HG02610 (cell line): ENCODE results near the gene LRRC31.

Experiments
- ATAC-seq: cut with Tn5 transposase; IDR thresholded peaks from one replicate; pipeline ENCODE4 v1.9.1; 2021; ENCODE audit warnings: mild to moderate bottlenecking, moderate library complexity; ENCODE audit not compliant: unreplicated experiment

LRRC31 gene

DNA sequence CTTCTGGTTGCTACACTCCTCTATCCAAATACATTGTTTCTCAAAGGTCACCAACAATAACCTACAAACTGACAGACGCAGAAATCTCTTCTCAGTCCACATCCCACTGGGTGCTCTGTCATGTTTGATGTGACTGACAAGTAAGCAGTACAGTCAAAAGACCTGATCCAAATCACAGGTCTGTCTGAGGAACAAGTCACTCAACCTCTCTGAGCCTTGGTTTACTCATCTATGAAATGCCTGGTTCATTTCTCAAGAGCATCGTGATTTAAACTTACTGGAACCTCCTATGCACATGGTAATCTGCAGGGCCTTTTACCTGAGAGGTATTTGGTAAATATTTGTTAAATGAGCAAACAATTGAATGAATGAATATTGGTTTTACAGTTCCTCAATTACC is 5.5 kb downstream of the LRRC31 start:
- ATAC-seq: no peak

DNA sequence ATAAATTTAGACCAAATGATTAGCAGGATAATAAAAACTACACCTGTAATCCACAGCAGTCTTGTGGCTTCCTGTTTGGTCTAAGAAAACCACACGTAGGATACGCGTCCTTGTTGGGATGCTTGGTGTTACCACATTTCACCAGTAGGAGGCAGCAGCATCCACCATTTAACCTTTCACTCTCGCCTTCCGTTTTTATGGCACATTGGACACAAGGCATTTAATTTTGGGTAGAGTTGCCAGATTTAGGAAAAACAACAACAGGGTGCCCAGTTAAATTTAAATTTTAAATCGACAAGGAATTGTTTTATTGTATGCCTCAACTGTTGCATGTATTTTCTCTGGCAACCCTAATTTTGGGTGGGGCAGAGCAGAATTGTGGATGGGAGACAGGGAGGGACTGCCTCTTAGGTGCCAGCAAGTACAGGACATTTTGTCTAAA is 6.3 kb downstream of the LRRC31 start:
- peak; percentile 59 for ATAC-seq

DNA sequence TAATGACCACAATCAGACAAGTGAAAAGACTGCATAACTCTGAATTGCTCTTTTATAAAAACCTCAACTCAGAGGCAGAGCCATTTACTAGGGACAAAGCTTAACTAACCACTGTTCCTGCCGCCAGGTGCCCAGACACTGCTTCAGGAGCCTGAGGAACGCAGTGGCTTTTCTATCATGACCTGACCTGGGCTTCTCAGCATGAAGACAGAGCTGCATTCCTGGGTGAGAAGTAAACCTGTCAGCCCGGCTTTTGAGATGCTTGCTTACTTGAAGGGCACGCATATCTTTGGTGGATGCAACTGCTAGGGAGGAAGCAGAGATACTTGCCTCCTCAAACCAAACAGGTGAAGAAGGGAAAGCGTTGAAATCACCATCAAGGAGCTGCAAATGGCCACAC is 7.9 kb downstream of the LRRC31 start:
- no peak for ATAC-seq

DNA sequence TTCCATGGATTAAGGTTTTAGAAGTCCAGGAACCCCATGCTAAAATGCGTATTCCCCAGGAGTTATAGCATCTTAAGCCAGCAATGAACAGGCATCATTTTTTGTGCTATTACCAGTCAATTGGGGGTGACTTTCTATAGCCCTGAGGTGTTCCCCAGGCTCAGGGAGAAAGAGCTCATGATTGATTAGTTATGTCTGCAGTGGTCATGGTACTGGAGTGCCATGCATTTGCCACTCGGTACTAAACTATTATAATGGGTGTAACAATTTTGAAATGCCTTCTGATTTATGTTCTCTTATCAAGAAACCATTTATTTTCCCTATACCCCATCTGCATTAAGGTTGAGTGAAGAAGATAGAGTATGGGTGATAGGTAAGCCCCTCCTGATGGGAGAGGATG is 11.9 kb downstream of the LRRC31 start:
- no peak for ATAC-seq

DNA sequence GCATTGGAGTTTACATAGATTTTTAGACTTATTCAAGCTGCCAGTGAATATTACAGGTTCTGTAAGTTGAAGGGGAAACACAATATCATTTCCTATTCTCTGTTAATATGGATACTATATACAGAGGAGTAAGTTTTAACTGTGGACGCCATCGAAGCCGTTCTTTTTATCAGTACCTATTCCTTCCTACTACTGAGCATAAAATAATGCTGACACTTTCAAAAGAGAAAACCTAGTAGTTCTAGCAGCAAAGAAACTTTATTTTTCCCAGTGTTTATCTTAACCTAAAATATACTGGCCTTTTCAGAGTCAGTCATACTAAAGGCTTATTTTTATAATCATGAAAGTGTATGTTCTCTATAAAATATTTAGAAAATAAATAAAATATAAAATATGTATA is 14.2 kb downstream of the LRRC31 start:
- no peak for ATAC-seq

DNA sequence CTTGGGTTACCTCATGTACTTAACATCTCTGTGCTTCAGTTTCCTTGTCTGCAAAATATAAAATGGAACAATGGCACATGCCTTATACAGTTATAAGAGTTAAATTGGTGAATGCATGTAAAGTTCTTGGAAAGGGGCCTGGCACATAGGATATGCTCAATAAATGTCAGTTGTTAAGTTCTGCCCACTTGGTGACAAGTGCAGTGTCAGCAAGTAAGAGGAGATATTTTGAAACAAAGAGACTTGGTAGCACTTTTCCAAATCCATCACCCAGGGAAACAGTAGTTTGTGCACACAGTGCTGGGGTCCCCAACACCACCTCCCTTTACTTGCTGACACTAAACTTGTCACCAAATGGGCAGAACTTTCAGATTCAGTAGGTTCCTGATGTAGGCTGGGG is 19.1 kb downstream of the LRRC31 start:
- no peak for ATAC-seq

DNA sequence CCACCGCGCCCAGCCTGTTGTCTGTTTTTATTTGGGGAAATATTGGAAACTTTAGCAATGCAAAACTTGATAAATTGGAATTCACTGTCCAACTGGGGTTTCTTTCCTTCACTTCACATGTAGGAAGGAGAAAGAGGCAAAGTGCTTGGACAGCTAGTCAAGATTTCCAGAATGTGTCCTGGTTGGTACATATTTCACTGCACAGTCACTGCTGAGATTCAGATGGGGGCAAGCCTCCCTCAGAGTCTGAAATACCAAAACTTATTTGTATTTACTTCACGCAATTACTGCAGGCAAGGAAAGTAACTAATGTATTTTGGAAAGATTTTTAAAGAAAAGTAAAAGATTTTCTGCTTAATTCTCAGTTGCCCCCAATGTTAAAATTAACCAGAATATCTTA is 21.0 kb downstream of the LRRC31 start:
- no peak for ATAC-seq

DNA sequence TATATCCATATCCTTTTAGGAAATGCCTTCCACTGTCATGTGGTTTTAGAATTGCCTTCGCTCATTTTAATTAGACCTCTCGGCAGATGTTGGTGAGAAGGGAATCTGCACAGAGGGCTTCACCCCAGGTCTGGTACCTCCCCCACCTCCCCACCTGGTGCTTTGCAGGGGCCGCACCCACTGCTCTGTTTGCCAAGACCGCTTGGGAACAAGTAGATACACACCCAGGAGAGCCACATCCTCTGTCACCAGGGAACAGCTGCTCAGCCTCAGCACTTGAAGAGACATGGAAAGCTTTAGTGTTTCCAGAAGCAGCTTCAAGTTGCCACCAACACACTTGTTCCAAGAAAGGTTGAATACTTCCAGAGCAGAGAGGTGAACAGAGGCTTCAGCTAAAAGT is 21.8 kb downstream of the LRRC31 start:
- ATAC-seq: no peak

DNA sequence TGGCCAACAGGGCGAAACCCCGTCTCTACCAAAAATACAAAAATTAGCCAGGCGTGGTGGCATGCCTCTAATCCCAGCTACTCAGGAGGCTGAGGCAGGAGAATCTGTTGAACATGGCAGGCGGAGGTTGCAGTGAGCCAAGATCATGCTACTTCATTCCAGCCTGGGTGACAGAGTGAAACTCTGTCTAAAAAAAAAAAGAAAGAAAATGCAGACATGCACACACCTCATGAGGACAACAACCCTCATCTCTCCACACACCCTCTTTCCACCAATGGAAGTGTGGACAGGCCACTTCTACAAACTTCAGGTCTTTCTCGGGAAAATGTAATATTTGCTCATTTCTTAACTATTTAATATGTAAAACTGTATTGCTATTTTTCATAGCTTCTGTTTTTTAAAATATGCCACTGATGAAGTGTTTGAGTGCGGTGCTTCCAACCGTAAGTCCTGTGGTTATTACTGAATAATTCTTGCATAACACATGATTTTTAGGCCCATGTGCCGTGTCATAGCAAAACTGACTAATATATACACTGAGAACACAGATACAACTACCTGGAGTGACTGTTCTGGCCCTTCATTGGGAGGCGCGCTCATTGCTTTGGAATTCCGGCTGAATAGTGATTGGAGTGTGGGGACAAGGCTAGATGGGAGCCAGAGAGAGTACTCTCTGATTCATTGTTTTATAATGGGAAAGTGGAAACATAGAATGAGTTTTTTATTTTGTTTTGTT is 23.1 kb downstream of the LRRC31 start:
- ATAC-seq: peak; percentile 100

DNA sequence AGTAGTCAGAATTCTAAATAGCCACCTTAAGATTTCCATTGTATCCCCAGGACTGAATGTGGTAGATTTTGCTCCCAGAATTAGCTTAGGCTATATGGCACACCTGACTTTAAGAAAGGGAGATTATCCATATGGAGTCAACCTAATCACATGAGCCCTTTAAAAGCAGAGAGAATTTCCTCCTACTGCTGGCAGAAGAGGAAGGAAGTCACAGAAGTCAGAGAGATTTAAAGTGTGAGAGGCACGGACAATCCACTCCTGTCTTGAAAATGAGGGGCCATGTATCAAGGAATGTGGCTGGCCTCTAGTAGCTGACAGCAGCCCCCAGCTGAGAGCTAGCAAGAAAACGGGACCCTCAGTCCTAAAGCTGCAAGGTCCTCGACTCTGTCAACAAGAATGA is 26.8 kb downstream of the LRRC31 start:
- ATAC-seq: no peak

DNA sequence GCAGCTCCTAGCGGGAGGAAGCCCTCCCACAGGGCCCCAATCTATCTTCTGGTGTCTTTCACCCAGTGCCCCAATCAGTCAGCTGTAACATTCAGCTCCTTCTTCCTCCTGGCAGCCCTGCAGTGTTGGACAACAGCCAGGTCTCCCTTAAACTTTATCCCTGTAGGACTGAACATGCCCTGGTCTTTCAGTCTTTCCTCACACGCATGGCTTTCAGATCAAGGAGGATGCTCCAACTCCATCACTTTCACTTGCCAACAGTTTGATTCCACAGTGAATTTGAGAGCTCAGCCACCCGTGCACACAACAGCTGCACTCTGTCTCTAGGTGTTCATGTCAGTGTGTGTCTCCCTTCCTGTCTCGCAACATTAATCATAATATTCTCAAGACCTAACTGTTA is 28.6 kb downstream of the LRRC31 start:
- peak; percentile 79 for ATAC-seq

DNA sequence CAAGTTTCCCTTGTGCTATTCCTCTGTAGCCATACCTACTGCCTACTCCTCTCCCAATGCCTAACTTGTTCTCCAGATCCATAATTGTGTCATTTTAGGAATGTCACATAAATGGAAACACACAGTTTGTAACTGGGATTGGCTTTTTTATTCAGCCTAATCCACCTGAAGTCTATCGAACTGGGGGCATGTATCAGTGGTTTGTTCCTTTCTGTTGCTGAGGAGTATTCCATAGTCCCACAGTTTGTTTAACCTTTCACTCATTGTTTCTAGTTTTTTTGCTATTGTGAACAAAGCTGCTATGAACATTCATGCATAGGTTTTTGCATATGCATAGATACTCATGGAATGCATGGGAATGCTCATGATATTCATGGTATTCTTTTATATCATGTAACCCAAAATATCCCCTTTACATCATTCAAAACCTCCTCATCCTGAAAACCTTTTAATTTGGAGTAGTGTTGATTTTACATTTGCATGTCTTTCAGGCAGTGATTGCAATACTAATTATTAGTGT is 31.2 kb downstream of the LRRC31 start:
- no peak for ATAC-seq

DNA sequence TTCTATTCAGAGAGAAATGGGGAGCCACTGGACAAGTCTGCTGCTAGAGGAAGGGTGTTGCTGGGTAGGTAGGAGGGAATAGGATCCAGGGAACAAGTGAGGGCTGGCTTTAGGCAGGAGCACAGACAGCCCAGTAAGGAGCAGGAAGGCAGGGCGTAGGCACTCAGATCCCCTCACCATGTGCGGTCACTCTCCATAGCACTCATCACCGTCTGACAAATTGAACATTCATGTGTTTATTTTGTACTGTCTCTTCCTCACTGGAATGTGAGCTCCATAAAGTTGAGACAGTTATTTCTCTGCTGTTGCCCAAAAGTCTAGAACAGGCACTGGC is 32.8 kb downstream of the LRRC31 start:
- no peak for ATAC-seq

DNA sequence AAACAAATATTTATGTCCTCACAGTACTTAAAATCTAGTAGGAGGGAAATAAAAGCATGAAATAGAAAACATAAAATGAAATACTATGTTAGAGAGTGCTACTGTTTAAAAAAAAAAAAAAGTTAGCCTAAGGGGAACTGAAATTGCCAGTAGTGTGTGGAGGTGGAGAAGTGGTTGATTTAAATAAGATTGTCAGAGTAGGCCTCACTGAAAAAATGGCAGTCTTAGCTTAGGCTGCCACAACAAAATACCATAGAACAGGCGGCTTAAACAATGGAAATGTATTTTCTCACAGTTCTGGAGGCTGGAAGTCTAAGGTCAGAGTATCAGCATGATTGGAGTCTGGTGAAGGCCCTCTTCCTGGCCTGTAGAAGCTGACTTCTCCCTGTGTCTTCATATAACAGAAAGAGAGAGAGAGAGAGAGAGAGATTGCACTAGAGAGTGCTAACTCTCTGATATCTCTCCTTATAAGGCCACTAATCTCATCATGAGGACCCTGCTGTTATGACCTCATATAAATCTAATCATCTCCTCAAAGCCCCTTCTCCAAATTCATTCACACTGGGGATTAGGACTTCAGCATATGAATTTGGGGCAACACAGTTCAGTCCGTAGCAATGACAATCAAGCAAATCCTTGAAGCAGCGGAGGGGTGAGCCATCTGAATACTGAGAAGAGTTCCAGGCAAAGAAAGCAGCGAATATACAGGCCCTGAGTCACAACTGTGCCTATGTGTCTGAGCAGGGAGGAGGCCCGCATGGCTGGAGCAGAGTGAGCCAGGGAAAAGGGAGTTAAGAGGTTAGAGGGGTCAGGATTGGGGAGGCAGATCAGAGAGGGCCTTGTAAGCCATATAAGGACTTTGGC is 33.4 kb downstream of the LRRC31 start:
- ATAC-seq: peak; percentile 82

DNA sequence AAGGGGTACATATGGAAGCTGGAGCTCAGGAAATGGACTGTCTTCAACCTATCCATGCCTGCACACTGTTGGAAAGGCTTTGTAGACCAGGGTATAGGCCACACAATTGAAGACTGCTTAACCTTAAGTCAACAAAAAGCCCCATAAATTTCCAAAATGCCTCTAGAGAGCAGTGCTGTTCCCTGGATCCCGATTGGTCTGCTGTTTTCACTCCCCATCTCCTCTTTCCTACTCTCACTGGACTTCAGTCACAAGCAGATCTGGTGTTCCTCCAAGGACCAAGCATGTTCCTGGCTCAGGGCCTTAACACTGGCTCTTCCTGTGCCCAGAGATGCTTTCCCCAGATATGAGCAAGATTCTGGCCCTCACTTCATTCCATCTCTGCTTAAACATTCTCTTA is 34.2 kb downstream of the LRRC31 start:
- peak; percentile 17 for ATAC-seq

DNA sequence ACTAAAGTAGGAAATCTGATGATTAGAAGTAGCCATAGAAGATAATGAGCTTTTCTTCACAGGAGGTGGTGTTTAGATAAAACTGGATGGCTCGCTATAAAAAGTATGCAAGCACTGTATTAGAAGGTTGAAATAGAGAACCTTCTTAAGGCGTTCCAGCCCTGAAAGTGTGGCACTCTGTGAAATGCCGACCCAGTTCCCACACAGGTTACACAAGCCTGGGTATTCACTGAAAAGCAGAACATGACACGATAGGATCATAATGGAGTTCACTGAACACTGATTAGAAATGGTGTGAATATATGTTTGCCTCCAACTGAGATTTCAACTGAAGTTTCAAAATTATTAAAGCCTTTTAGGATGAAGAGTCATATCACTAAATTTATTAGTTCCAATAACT is 42.0 kb downstream of the LRRC31 start:
- no peak for ATAC-seq

DNA sequence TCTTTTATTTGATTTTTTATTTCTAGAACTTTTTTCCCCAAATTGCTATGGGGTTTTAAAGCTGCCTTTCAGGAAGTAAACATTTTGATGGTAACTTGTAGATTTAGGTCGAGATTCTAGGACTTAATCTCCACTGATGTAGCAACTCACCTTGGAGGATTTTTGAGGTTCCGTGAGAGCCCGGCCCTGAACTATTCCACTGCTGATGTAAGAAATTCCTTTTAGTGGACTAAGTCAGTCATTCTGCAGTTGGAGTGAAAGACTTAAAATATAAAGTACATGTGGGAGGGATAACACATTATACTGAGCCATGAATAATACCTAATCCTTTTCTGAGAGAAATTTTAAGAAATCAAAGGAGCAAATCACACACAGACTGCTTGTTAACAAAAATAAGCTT is 44.4 kb downstream of the LRRC31 start:
- no peak for ATAC-seq

DNA sequence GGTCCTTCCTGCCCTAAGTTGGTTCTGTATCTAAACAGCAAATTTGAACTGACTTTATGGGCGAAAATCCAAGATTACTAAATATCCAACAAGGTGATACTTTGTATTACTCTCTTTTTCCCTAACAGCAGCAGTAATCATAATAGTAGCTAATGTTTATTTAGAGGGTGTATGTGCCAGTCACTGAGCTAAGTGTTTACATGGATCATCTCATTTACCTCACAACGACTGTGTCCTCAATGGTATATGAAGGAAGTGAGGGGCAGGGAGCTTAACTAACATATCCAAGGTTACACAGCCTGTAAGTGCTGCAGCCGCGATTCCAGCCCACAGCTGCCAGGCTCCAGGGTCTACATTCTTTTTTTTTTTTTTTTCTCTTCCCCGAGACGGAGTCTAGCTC is 46.8 kb downstream of the LRRC31 start:
- ATAC-seq: no peak

DNA sequence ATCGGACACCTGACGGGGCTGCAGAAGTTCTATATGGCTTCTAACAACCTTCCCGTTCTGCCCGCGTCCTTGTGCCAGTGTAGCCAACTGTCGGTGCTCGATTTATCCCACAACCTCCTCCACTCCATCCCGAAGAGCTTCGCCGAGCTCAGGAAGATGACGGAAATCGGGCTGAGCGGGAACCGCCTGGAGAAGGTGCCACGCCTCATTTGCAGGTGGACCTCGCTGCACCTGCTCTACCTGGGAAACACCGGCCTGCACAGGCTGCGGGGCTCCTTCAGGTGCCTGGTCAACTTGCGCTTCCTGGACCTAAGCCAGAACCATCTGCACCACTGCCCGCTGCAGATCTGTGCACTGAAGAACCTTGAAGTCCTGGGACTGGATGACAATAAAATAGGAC is 47.2 kb downstream of the LRRC31 start:
- ATAC-seq: no peak

DNA sequence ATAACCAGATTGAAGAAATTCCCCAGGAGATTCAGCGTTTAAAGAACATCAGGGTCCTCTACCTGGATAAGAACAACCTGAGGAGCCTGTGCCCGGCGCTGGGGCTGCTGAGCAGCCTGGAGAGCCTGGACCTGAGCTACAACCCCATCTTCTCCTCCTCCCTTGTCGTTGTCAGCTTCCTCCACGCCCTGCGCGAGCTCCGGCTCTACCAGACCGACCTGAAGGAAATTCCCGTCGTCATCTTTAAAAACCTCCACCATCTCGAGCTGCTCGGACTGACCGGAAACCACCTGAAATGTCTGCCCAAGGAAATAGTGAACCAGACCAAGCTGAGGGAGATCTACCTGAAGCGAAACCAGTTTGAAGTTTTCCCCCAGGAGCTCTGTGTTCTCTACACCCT is 47.6 kb downstream of the LRRC31 start:
- ATAC-seq: no peak

DNA sequence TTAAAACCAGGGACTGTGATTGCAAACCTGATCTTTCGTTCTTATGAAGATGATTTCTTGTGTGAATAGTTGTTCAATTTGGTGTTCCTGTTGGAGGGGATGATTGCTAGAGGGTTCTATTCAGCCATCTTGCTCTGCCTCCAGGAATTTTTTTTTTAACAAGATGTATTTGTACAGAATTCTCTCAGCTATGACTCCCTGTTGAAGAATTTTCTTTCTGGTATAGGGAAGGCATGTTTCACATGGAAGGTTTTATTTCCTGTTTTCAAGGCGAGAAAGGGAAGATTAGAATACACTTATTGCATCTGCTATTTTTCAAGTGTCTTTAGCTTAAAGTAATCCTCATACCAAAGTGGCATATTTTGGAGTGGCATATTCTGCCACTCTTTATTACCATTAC is 51.4 kb downstream of the LRRC31 start:
- no peak for ATAC-seq

DNA sequence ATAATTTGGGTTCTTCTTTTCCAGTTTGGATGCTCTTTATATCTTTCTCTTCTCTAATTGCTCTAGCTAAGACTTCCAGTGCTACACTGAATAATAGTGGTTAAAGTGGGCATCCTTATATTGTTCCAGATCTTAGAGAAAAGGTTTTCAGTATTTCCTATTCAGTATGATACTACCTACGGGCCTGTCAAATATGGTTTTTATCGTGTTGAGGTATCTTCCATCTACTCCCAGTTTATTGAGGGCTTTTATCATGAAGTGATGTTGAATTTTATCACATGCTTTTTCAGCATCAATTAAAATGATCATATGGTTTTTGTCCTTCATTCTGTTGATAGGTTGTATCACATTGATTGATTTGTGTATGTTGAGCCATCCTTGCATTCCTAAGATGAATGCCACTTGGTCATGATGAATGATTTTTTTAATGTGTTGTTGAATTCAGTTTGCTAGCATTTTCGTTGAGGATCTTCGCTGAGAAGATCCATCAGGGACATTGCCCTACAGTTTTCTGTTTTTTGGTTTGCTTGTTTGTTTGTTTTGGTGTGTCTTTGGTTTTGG is 54.1 kb downstream of the LRRC31 start:
- ATAC-seq: no peak
